PFSK-1 (cell line): ENCODE data around the gene FOXO1.

Source experiments
- FOXP2 ChIP-seq: optimal IDR thresholded peaks from 2 replicates; pipeline ENCODE3; 2011; ENCODE audit warnings: borderline replicate concordance, control low read depth, inconsistent platforms; ENCODE audit not compliant: insufficient read depth; ENCODE audit errors: extremely low read length, extremely low read depth
- POLR2AphosphoS5 ChIP-seq: IDR thresholded peaks from 2 replicates; pipeline ENCODE4 v1.6.1; 2012; ENCODE audit warnings: low read depth, mild to moderate bottlenecking, control low read depth, low read length, moderate library complexity
- SIN3A ChIP-seq: IDR thresholded peaks from 2 replicates; pipeline ENCODE4 v1.6.1; 2012; ENCODE audit warnings: mild to moderate bottlenecking, low read length, moderate library complexity, borderline replicate concordance; ENCODE audit not compliant: insufficient read depth
- TAF1 ChIP-seq: IDR thresholded peaks from 2 replicates; pipeline ENCODE4 v1.6.1; 2012; ENCODE audit warnings: low read length, control low read depth, borderline replicate concordance; ENCODE audit not compliant: insufficient read depth
- TF ChIP-seq, protein P1 (sequence below), 2 experiments: IDR thresholded peaks; 2 replicates each; pipeline versions ENCODE4 v1.6.1 to v1.8.0; 2011 to 2012; ENCODE audit warnings: low read depth in 2 of 2, low read length in 2 of 2, control low read depth in 1 of 2, inconsistent platforms in 1 of 2, mild to moderate bottlenecking in 1 of 2, moderate library complexity in 1 of 2; ENCODE audit not compliant: insufficient read depth in 1 of 2

The FOXO1 gene

DNA sequence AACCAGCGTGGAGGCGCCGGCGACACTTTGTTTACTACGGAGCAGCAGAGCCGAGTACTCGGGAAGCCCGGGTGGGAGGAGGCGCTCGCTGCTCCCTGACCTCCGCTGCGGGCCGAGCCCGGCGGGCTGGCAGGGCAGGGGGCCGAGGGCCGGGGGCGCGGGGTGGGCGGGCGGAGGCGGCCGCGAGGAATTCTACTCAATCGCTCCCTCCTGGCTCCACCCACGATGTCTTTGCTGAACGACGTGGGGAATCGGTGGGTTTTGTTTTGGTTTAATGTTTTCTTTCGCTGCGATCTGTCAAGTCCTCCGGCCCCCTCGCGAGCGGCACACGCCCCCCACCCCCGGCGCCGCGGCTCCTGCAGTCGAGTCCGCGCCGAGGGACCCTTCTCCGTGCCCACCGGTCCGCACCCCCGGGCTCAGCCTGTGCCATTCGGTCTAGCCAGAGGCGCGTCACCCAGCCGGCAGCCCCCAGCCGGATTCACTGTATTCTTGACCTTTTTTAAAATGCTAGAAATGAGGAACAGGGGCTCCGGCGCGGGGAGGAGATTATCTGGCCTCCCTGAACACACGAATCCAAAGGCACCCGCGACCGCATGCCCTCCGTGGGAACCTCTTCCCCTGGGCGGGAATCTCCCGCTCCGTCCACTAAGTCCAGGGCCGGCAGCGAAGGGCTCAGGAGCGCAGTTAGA, 636 bp upstream of the FOXO1 start:
- 0 out of 2 replicates have a peak, but pooled peaks have one; percentile 57 for TF ChIP-seq SIN3A
- no peak for TF ChIP-seq TAF1

DNA sequence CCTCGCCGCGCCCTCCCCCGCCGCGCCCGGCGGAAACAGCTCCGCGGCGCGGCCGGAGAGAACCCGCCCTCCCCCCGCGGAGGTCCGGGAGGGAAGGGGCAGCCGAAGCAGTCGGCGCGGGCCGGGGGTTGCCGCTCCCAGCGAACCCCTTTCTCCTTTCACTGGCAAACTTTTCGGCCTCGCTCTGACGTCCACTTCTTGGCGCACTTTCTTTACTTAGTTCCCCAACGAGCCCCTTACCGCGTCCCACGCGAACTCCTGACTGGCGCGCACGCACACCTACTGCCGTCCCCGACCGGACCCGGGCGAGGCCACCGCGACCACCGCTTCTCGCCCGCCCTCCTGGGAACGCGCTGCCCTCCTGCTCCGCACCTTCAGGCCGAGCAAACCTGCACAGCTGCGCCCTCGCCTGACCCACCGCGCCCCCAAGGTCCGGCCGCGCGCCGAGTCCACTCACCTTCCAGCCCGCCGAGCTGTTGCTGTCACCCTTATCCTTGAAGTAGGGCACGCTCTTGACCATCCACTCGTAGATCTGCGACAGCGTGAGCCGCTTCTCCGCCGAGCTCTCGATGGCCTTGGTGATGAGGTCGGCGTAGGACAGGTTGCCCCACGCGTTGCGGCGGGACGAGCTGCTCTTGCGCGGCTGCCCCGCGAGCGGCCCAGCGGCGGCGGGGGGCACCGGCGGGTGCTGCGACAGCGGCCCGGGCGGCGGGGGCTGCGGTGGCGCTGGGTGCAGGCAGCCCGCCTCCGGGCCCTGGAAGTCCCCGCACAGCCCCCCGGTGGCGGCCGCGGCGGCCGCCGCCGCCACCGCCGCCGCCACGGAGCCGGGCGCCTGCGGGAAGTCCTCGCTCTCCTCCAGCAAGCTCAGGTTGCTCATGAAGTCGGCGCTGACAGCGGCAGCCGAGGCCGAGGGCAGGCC, 1.1 kb downstream of the FOXO1 start:
- TF ChIP-seq SIN3A (no peak), TAF1 (no peak), FOXP2 (peak; percentile 28), POLR2AphosphoS5 (no peak)
- TF ChIP-seq, protein P1, sequence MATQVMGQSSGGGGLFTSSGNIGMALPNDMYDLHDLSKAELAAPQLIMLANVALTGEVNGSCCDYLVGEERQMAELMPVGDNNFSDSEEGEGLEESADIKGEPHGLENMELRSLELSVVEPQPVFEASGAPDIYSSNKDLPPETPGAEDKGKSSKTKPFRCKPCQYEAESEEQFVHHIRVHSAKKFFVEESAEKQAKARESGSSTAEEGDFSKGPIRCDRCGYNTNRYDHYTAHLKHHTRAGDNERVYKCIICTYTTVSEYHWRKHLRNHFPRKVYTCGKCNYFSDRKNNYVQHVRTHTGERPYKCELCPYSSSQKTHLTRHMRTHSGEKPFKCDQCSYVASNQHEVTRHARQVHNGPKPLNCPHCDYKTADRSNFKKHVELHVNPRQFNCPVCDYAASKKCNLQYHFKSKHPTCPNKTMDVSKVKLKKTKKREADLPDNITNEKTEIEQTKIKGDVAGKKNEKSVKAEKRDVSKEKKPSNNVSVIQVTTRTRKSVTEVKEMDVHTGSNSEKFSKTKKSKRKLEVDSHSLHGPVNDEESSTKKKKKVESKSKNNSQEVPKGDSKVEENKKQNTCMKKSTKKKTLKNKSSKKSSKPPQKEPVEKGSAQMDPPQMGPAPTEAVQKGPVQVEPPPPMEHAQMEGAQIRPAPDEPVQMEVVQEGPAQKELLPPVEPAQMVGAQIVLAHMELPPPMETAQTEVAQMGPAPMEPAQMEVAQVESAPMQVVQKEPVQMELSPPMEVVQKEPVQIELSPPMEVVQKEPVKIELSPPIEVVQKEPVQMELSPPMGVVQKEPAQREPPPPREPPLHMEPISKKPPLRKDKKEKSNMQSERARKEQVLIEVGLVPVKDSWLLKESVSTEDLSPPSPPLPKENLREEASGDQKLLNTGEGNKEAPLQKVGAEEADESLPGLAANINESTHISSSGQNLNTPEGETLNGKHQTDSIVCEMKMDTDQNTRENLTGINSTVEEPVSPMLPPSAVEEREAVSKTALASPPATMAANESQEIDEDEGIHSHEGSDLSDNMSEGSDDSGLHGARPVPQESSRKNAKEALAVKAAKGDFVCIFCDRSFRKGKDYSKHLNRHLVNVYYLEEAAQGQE (IDR thresholded peaks at IDR 0.05; ENCODE audit: insufficient read depth in 1 of 2, low read depth in 2 of 2, low read length in 2 of 2): no peak

DNA sequence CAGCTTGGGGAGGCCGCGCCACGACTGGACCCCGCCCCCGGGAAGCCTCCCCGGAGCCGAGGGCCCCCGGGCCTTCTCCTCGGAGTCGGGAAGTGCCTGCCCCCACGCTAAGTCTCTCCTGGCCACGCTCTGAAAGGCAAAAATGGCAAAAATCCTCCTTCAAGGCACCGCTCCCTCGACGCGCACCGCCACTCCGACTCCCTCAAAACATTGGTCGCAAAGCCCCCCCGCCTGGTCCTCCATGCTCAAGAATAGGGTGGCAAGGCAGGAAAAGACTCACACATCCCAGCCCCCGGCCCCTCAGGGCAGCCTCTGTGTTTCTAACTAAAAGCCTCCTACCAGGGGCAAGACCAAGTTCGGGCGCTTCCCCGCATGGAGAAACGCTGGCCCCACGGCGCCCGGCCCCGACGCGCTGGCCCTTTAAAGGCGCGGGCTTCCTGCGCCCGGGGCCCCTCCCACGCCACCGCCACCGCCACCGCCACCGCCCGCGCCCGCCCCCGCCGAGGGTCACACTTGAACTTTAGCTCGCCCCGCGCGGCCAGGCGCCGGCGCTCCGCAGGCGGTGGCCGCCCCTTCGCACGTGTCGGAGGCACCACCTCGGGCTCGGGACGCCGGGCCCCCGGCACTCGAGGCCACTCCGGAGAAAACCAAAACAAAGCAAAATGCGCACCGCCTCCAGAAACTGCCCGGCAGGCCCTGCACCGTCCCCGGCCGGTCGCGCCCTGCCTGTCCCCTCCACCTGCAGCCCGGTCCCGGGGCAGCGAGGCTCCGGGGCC, 1.9 kb downstream of the FOXO1 start:
- no peak for TF ChIP-seq SIN3A
- TF ChIP-seq, protein P1 (IDR thresholded peaks at IDR 0.05; ENCODE audit: insufficient read depth in 1 of 2, low read depth in 2 of 2, low read length in 2 of 2): no peak
- no peak for TF ChIP-seq FOXP2
- no peak for TF ChIP-seq TAF1
- TF ChIP-seq POLR2AphosphoS5: no peak

DNA sequence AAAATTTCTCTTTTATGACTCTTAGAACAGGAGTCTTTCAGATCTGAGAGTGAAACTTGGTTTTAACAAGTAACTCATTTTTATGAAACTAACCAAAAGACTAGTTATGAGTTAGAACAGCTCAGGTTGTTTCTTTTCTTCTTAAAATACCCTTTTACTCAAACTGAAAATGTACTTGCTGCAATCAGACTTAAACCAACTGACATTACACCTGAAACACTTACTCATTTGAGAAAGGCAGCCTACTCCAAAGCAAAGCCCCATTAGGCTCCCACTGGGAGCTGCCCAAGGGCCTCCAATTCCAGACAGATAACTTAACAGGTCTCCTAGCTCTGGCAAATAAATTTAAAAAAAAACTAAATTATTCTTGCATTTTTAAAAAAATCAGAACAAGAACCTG, 3.6 kb downstream of the FOXO1 start:
- no peak for TF ChIP-seq TAF1

DNA sequence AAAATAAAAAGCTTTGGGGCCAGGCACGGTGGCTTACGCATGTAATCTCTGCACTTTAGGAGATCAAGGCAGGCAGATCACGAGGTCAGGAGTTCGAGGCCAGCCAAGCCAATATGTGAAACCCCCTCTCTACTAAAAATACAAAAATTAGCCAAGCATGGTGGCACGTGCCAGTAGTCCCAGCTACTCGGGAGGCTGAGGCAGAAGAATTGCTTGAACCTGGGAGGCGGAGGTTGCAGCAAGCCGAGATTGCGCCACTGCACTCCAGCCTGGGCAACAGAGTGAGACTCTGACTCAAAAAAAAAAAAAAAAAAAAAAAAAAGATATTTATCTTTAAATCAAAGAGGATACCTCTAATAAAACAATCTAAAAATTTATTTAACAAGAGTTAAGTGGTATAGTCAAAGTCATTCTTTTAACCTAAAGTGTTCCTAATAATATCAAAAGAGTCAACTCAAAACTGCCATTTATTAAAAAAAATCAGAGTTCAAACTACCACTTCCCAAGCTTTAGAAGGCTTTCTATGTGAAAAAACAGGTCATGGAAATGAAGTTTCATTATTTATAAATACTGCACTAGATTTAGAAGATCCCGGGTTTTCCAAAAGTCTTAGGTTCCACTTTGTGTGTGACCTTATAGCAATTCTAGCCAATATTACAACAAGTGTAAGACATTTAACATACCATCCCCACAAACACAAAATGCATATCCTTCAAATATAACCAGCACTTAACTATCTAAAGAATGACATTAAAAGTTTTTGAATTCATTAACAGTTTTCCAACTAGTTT, 4.4 kb downstream of the FOXO1 start:
- TF ChIP-seq, protein P1 (IDR thresholded peaks at IDR 0.05; ENCODE audit: insufficient read depth in 1 of 2, low read depth in 2 of 2, low read length in 2 of 2): no peak
- TF ChIP-seq FOXP2: no peak
- TF ChIP-seq SIN3A: no peak
- TF ChIP-seq TAF1: no peak
- TF ChIP-seq POLR2AphosphoS5: no peak
